SK-N-SH (cell line): ENCODE data around the gene HSCB. TPM values are rescaled to one million over a fixed set of nuclear protein-coding genes. Genes with fewer than 3 reads are reported as not detected.

Experiments
- polyA plus RNA-seq, 3 experiments: library from polyadenylated mRNA; depleted of rRNA; stranded (reverse); fragments of >200 nt; gene quantifications; 2 replicates each; pipeline ENCODE4 v1.2.3, GENCODE V29; 2012

The HSCB gene
- polyA plus RNA-seq, 1 of the 3 experiments (the other 2 are of a cell fraction), result 19.9 TPM

Other genes starting within 250 kb of the HSCB start
- gene TTC28, start 62.2 kb upstream of the HSCB start, polyA plus RNA-seq (2012; rRNA removed), result 5.8 and 5.9 TPM in 2 replicates
- gene CHEK2, start 219 bp upstream of the HSCB start, polyA plus RNA-seq (2012; rRNA removed), result 12.0 and 20.7 TPM in 2 replicates
- gene CCDC117, start 30.7 kb downstream of the HSCB start, polyA plus RNA-seq (2012; rRNA removed), result 4.2 and 4.5 TPM in 2 replicates
- 55.6 and 67.6 TPM in 2 replicates for gene XBP1, start 58.5 kb downstream of the HSCB start, polyA plus RNA-seq (2012; rRNA removed)
- gene ZNRF3, start 141.5 kb downstream of the HSCB start, polyA plus RNA-seq (2012; rRNA removed), result 2.9 and 4.2 TPM in 2 replicates